Karpas-422 (cell line): ENCODE measurements around the gene KLHL30. TPM values are rescaled to one million over a fixed set of nuclear protein-coding genes. Genes with fewer than 3 reads are reported as not detected.
"Not testable (repeated sequence)": the region's sequence is repeated elsewhere in the genome, so short reads cannot be mapped to it uniquely, and the experiment has no call there.

Experiments used
- DNase-seq: peaks from one replicate; pipeline ENCODE4 v3.0.0-alpha.2; 2015
- H2AFZ ChIP-seq: fragments of 200-600 bp; sonication (generic); 2 replicates; pipeline ENCODE4 v1.6.1; 2014; ENCODE audit warnings: antibody characterized with exemption, low read length, mixed read lengths
- H3K27ac ChIP-seq: fragments of 200-600 bp; sonication (generic); 2 replicates; pipeline ENCODE4 v1.5.1; 2014; ENCODE audit warnings: mild to moderate bottlenecking, low read length, moderate library complexity
- H3K27me3 ChIP-seq: fragments of 200-600 bp; sonication (generic); 2 replicates; pipeline ENCODE4 v1.6.1; 2014; ENCODE audit warnings: low read length, mixed read lengths
- H3K36me3 ChIP-seq: fragments of 200-600 bp; sonication (generic); 2 replicates; pipeline ENCODE4 v1.6.1; 2014; ENCODE audit warnings: low read length, mixed read lengths; ENCODE audit not compliant: insufficient read depth
- H3K4me1 ChIP-seq: fragments of 200-600 bp; sonication (generic); 2 replicates; pipeline ENCODE4 v1.6.1; 2014; ENCODE audit warnings: mild to moderate bottlenecking, low read length, mixed read lengths
- H3K4me2 ChIP-seq: fragments of 200-600 bp; sonication (generic); 2 replicates; pipeline ENCODE4 v1.6.1; 2014; ENCODE audit warnings: low read length, low read depth, mild to moderate bottlenecking; ENCODE audit not compliant: poor library complexity, severe bottlenecking
- H3K4me3 ChIP-seq: fragments of 200-600 bp; sonication (generic); 2 replicates; pipeline ENCODE4 v1.5.1; 2014; ENCODE audit warnings: mild to moderate bottlenecking, antibody characterized with exemption, low read length, mixed read lengths
- H3K79me2 ChIP-seq: fragments of 200-600 bp; sonication (generic); 2 replicates; pipeline ENCODE4 v1.6.1; 2014; ENCODE audit warnings: mild to moderate bottlenecking, low read length, mixed read lengths
- H3K9ac ChIP-seq: fragments of 200-600 bp; sonication (generic); 2 replicates; pipeline ENCODE4 v1.6.0; 2014; ENCODE audit warnings: low read length
- H3K9me2 ChIP-seq: fragments of 200-600 bp; sonication (generic), shearing (Covaris generic); replicated peaks from 2 replicates; pipeline ENCODE4 v1.6.0; 2014; ENCODE audit warnings: mild to moderate bottlenecking, low read length, moderate library complexity; ENCODE audit not compliant: insufficient read depth
- H3K9me3 ChIP-seq: fragments of 300-700, 200-600 bp; sonication (generic); 2 replicates; pipeline ENCODE4 v1.6.1; 2014; ENCODE audit warnings: low read length, mixed read lengths
- H4K20me1 ChIP-seq: fragments of 200-600 bp; sonication (generic); 2 replicates; pipeline ENCODE4 v1.6.1; 2014; ENCODE audit warnings: mild to moderate bottlenecking, antibody characterized with exemption, low read length, low read depth; ENCODE audit not compliant: insufficient read depth
- total RNA-seq: library from RNA; depleted of rRNA; stranded (reverse); fragments of >200 nt; shearing (Covaris generic); gene quantifications from 2 replicates; pipeline ENCODE4 v1.2.3, GENCODE V29; 2014; ENCODE audit warnings: low replicate concordance

Gene KLHL30
- total RNA-seq, 1 experiment from 2014 or later = not detected

DNA sequence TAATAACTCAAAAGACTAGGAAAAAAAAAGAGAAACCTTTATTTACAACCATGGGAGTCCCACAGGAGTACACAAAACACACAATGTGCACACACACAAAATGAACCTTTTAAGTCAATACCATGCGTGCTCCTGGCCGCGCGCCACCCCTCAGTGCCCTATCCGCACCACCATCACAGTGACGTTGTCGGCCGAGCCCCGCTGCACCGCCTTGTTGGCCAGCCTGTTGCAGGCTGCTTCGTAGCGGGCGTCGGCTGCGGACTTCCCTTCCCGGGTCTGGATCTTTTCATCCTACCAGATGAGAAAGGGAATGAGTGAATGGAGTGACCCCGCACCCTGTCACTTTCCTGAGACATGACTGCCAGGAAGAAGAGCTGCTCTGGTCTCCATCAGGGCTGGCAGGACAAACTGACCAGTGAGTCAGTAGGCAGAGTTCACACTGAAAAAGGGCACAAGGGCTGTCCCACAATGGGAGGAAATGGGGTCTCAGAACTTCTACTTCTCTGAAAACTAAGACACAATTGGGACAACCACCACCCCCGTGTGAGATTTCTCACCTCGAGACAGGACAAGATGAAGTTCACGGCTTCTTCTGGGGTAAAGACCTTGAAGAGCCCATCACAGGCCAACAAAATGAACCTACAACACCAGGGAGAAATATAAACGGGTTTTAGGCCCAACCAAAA lies 32.1 kb downstream of the KLHL30 start:
- Histone ChIP-seq H3K27me3 (no peaks in the 10 kb centered on the region), H3K9me3 (no peaks in the 10 kb centered on the region), H3K4me2 (no peak overlapping the region), H3K9ac (no peak overlapping the region), H3K9me2 (no peaks in the 10 kb centered on the region), H3K4me1 (no peaks in the 10 kb centered on the region), H2AFZ (no peak overlapping the region), H3K4me3 (no peak overlapping the region), H3K79me2 (no peaks in the 10 kb centered on the region), H4K20me1 (0 out of 2 replicates have a peak, but pooled peaks cover 9% of the 10 kb centered on the region), H3K27ac (no peak overlapping the region), H3K36me3 (peaks cover 28% of the 10 kb centered on the region; the same call in 1 of the 2 replicates)
- no peak for DNase-seq

DNA sequence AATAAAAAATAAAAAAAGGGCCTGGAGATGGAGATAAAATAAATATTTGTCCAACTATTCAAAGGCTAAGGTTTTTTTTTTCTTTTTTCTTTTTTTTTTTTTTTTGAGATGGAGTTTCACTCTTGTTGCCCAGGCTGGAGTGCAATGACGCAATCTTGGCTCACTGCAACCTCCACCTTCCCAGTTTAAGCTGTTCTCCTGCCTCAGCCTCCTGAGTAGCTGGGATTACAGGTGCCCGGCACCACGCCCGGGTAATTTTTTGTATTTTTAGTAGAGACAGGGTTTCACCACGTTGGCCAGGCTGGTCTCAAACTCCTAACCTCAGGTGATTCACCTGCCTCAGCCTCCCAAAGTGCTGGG lies 32.6 kb downstream of the KLHL30 start:
- H3K4me2 ChIP-seq, H3K27me3 ChIP-seq, H3K4me1 ChIP-seq, H4K20me1 ChIP-seq, H2AFZ ChIP-seq, DNase-seq, H3K27ac ChIP-seq, H3K9me3 ChIP-seq, H3K4me3 ChIP-seq, H3K79me2 ChIP-seq, H3K9ac ChIP-seq, H3K9me2 ChIP-seq: not testable (repeated sequence)
- H3K36me3 ChIP-seq = peaks cover 28% of the 10 kb centered on the region; the same call in 1 of the 2 replicates

DNA sequence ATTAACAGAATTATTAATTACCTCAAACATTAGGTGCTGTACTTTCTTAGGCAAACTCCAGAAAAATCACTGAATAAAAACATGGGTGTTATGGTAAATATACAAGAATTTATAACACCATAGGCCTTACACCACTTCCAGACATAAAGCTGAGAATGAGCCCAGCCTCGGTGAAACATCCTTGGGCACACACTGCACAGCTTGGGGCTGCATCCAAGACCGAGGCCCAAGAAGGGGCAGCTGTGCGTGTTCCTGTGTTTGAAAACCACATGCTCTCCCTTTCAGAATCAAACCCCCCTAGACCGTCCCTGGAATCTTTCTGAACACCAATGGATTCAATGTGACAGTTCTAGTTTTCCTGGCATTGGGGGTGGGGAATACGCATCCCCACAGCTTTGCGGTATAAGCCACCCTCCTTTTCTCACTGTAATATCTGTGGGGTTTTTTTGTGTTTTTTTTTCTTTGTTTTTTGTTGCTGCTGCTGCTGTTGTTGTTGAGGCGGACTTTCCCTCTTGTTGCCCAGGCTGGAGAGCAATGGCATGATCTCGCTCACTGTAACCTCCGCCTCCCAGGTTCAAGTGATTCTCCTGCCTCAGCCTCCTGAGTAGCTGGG lies 33.2 kb downstream of the KLHL30 start:
- peaks cover 32% of the 10 kb centered on the region; the same call in 1 of the 2 replicates for H3K36me3 ChIP-seq
- H3K9ac ChIP-seq = no peak overlapping the region
- no peak for DNase-seq
- no peaks in the 10 kb centered on the region for H3K9me2 ChIP-seq
- no peaks in the 10 kb centered on the region for H3K4me1 ChIP-seq
- no peaks in the 10 kb centered on the region for H3K79me2 ChIP-seq
- no peak overlapping the region for H3K4me2 ChIP-seq
- no peak overlapping the region for H3K4me3 ChIP-seq
- 0 out of 2 replicates have a peak, but pooled peaks cover 9% of the 10 kb centered on the region for H4K20me1 ChIP-seq
- H3K27ac ChIP-seq = no peak overlapping the region
- H3K9me3 ChIP-seq = no peaks in the 10 kb centered on the region
- no peaks in the 10 kb centered on the region for H3K27me3 ChIP-seq
- H2AFZ ChIP-seq = no peak overlapping the region

DNA sequence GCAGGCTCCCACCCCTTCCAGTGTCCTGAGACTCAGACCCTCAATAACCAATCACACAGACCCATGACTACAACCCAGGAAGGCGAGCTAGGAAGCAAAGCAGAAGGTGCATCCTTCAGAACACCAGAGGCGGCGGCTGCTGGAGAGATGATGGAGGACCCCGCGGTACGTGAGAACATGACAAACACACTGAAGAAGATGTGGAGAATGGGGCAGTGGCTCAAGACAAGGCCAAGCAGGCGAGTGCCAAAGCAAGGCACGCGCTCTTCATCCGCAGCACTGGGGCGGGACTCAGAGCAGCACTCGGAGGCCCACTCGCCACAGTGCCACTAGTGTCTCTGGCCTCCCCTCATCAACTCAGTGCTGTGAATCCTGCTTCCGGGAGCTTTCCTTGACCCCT lies 34.0 kb downstream of the KLHL30 start:
- no peak for DNase-seq
- H3K9me2 ChIP-seq = no peaks in the 10 kb centered on the region
- H3K79me2 ChIP-seq = peaks cover 1% of the 10 kb centered on the region; the same call in 1 of the 2 replicates
- no peaks in the 10 kb centered on the region for H3K27me3 ChIP-seq
- no peak overlapping the region for H3K4me2 ChIP-seq
- H3K36me3 ChIP-seq = peaks cover 39% of the 10 kb centered on the region
- H4K20me1 ChIP-seq = 0 out of 2 replicates have a peak, but pooled peaks cover 9% of the 10 kb centered on the region
- H3K9ac ChIP-seq = no peak overlapping the region
- H3K9me3 ChIP-seq = no peaks in the 10 kb centered on the region
- H3K27ac ChIP-seq = no peak overlapping the region
- no peak overlapping the region for H3K4me3 ChIP-seq
- no peaks in the 10 kb centered on the region for H3K4me1 ChIP-seq
- no peak overlapping the region for H2AFZ ChIP-seq

DNA sequence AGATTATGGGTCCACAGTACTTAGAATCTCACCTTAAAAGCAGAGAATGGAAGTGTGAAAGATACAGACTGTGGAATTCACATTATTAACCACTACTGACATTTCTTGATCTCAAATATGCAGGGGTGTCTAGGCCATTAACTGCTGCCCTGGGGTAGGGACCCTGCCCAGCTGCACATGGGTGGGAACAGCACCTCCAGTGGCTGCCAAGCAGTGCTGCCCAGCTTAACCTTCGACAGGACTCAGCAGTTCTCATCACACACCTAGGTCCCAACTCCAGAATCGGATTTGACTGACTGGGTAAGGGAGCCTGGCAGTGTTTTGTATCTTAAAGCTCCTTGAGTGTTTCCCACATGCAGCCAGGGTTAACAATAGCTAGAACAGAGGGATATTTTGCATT lies 35.2 kb downstream of the KLHL30 start:
- H3K9me3 ChIP-seq = no peaks in the 10 kb centered on the region
- H3K27me3 ChIP-seq = no peaks in the 10 kb centered on the region
- H3K4me3 ChIP-seq = no peak overlapping the region
- H3K27ac ChIP-seq = no peak overlapping the region
- no peak overlapping the region for H2AFZ ChIP-seq
- peaks cover 3% of the 10 kb centered on the region; the same call in 1 of the 2 replicates for H3K79me2 ChIP-seq
- H3K4me2 ChIP-seq = no peak overlapping the region
- H3K4me1 ChIP-seq = no peaks in the 10 kb centered on the region
- 0 out of 2 replicates have a peak, but pooled peaks cover 9% of the 10 kb centered on the region for H4K20me1 ChIP-seq
- H3K9me2 ChIP-seq = no peaks in the 10 kb centered on the region
- no peak overlapping the region for H3K9ac ChIP-seq
- H3K36me3 ChIP-seq = peaks cover 45% of the 10 kb centered on the region
- no peak for DNase-seq

DNA sequence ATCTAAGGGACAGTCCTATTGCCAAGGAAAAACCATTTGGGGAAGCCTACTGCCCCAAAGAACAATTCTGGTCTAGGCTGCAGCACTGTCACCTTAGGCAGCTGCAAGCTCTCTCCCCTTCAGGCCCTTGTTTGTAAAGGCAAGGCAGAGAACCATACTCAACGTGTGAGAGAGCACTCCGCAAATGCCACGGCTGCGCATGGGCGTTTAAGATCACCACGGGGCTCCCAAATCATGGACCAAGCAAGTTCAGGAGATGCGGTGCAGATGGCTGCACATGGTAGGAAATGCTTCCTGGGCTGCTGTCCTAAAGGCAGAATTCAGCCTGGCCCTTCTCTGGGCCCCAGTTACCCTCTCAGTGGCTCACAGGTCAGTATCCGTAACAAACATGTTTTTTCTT lies 35.8 kb downstream of the KLHL30 start:
- Histone ChIP-seq H3K27me3 (no peaks in the 10 kb centered on the region), H3K9ac (no peak overlapping the region), H3K9me3 (no peaks in the 10 kb centered on the region), H3K79me2 (peaks cover 5% of the 10 kb centered on the region; the same call in 1 of the 2 replicates), H3K4me1 (no peaks in the 10 kb centered on the region), H2AFZ (no peak overlapping the region), H3K4me2 (no peak overlapping the region), H3K36me3 (peaks cover 51% of the 10 kb centered on the region), H4K20me1 (0 out of 2 replicates have a peak, but pooled peaks cover 9% of the 10 kb centered on the region), H3K4me3 (no peak overlapping the region), H3K27ac (no peak overlapping the region), H3K9me2 (no peaks in the 10 kb centered on the region)
- no peak for DNase-seq

DNA sequence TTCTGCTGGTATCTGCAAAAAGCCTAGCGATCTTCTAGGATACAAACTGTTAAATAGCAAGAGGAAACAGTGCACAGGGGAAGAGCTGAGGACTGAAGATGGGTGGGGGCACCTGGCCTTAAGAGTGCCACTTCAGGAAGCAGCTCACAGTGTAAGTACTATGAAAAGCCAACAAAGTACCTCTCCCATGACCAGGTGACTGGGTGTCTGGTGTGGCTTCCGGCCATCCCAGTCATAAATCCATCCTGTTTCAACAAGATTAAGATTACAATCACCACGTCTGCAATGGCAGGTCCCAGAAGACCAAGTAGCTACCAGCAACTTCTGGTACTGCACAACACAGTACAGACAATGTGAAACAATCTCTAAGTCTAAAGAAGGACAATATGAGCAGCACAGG lies 36.2 kb downstream of the KLHL30 start:
- no peak overlapping the region for H3K27ac ChIP-seq
- no peak overlapping the region for H3K4me3 ChIP-seq
- H3K9me3 ChIP-seq = no peaks in the 10 kb centered on the region
- H3K27me3 ChIP-seq = no peaks in the 10 kb centered on the region
- H3K4me1 ChIP-seq = no peaks in the 10 kb centered on the region
- no peak for DNase-seq
- H3K79me2 ChIP-seq = peaks cover 7% of the 10 kb centered on the region; the same call in 1 of the 2 replicates
- H4K20me1 ChIP-seq = 0 out of 2 replicates have a peak, but pooled peaks cover 9% of the 10 kb centered on the region
- H2AFZ ChIP-seq = no peak overlapping the region
- no peak overlapping the region for H3K4me2 ChIP-seq
- no peaks in the 10 kb centered on the region for H3K9me2 ChIP-seq
- peaks cover 55% of the 10 kb centered on the region for H3K36me3 ChIP-seq
- H3K9ac ChIP-seq = no peak overlapping the region

DNA sequence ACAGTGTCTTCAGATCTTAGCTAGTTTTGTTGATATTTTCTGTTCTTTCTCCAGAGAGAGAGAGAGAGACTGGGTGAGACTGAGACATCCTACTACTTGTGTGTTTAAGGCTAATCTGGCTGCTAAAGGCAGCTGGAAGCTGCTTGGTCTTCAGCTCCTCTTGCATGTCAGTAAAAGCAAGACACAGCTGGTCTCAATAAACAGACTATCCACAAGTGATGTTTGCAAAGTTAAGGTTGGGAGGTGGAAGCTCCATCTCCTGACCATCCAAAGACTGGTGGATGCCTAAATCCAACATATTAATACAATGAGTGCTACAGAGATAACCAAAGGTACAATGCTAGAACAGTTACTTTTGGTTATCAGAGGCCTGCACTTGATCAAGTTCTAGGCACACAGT lies 38.1 kb downstream of the KLHL30 start:
- H4K20me1 ChIP-seq = 0 out of 2 replicates have a peak, but pooled peaks cover 9% of the 10 kb centered on the region

More for the DNA sequence above, 38.1 kb downstream of the KLHL30 start:
- Histone ChIP-seq H3K4me3 (no peak overlapping the region), H3K9me2 (no peaks in the 10 kb centered on the region), H3K9ac (no peak overlapping the region), H2AFZ (no peak overlapping the region), H3K4me1 (no peaks in the 10 kb centered on the region), H3K27me3 (no peaks in the 10 kb centered on the region), H3K79me2 (peaks cover 7% of the 10 kb centered on the region; the same call in 1 of the 2 replicates), H3K9me3 (no peaks in the 10 kb centered on the region), H3K4me2 (no peak overlapping the region), H3K36me3 (peaks cover 65% of the 10 kb centered on the region), H3K27ac (no peak overlapping the region)
- DNase-seq = no peak
